HCT116 (cell line): ENCODE results near the gene PBX1. TPM values are rescaled to one million over a fixed set of nuclear protein-coding genes. Genes with fewer than 3 reads are reported as not detected.

ENCODE experiments used
- ATAC-seq: fragments of 200-7000 bp; cut with Tn5 transposase; 2 replicates; pipeline ENCODE4 v1.9.1; 2020; ENCODE audit warnings: mild to moderate bottlenecking, moderate library complexity
- BruUV-seq: library from RNA; stranded (reverse); fragments of 400-500 nt; replicated peaks from 2 replicates; lab custom pipeline; 2021; lab: Mats Ljungman, UMichigan
- CTCF ChIA-PET: fragments of 300-600 bp; sonication (Branson Sonifier 250); formaldehyde crosslinking; loops from one replicate; lab custom pipeline; 2021; ENCODE audit warnings: antibody characterized with exemption; lab: Charles Lee
- POLR2A ChIA-PET: fragments of 300-600, 350-600 bp; sonication (Branson Sonifier 250); formaldehyde crosslinking; loops from one replicate; lab custom pipeline; 2021; ENCODE audit warnings: antibody characterized with exemption; lab: Charles Lee
- RAD21 ChIA-PET, 2 experiments: fragments of 300-600 bp; sonication (Branson Sonifier 250); formaldehyde crosslinking; loops; one replicate each; lab custom pipeline; 2023; ENCODE audit warnings: low total read pairs in 2 of 2; ENCODE audit not compliant: uncharacterized antibody in 2 of 2, unreplicated experiment in 2 of 2, low non-redundant PET in 1 of 2; lab: Charles Lee
- DNase-seq: peaks from one replicate; pipeline ENCODE4 v3.0.0-alpha.2; 2010; ENCODE audit warnings: low read depth, low spot score
- H2AFZ ChIP-seq: fragments of 200-600 bp; shearing (Covaris generic), sonication (generic); 2 replicates; pipeline ENCODE4 v1.6.1; 2017; ENCODE audit warnings: low read depth, mixed run types, mixed read lengths, antibody characterized with exemption, low read length; ENCODE audit not compliant: poor library complexity, severe bottlenecking
- H3K27ac ChIP-seq: 2 replicates; pipeline ENCODE4 v1.5.1; 2012; ENCODE audit warnings: low read depth, low read length
- H3K27me3 ChIP-seq: fragments of 200-600 bp; sonication (generic); 2 replicates; pipeline ENCODE4 v1.6.1; 2016; ENCODE audit warnings: mixed run types, low read length, mixed read lengths; ENCODE audit not compliant: insufficient read depth
- H3K36me3 ChIP-seq, 2 experiments: fragments of 200-500 bp in 1 of 2; fragments of 200-600 bp in 1 of 2; sonication (Bioruptor generic) in 1 of 2; sonication (generic) in 1 of 2; 2 replicates each; pipeline versions ENCODE4 v1.5.1 to v1.6.1; 2014 to 2016; ENCODE audit warnings: low read length in 2 of 2, inconsistent platforms in 1 of 2, mixed read lengths in 1 of 2, mixed run types in 1 of 2; ENCODE audit not compliant: insufficient read depth in 2 of 2, control insufficient read depth in 1 of 2
- H3K4me1 ChIP-seq, 2 experiments: fragments of 200-600 bp in 1 of 2; sonication (generic) in 1 of 2; 2 replicates each; pipeline versions ENCODE4 v1.5.1 to v1.6.1; 2012 to 2017; ENCODE audit warnings: low read length in 2 of 2, inconsistent platforms in 1 of 2, mild to moderate bottlenecking in 1 of 2, mixed read lengths in 1 of 2, mixed run types in 1 of 2, moderate library complexity in 1 of 2; ENCODE audit not compliant: insufficient read depth in 2 of 2, control insufficient read depth in 1 of 2
- H3K4me2 ChIP-seq: fragments of 200-600 bp; sonication (generic); 2 replicates; pipeline ENCODE4 v1.6.1; 2017; ENCODE audit warnings: mixed run types, low read length, mixed read lengths
- H3K4me3 ChIP-seq, 2 experiments: fragments of 200-600 bp in 1 of 2; sonication (generic) in 1 of 2; replicated peaks in 1 of 2; 2 replicates each; pipeline ENCODE4 v1.5.1; 2011 to 2016; ENCODE audit warnings: low read length in 2 of 2, control low read depth in 1 of 2, low read depth in 1 of 2, mild to moderate bottlenecking in 1 of 2, mixed read lengths in 1 of 2, mixed run types in 1 of 2
- H3K79me2 ChIP-seq: fragments of 200-600 bp; sonication (generic); 2 replicates; pipeline ENCODE4 v1.6.1; 2017; ENCODE audit warnings: mild to moderate bottlenecking, mixed run types, low read length, moderate library complexity, mixed read lengths; ENCODE audit not compliant: insufficient read depth
- H3K9ac ChIP-seq: fragments of 200-600 bp; sonication (generic); 2 replicates; pipeline ENCODE4 v1.6.1; 2016; ENCODE audit warnings: low read length, mixed read lengths
- H3K9me2 ChIP-seq: fragments of 200-600 bp; sonication (generic), shearing (Covaris generic); 2 replicates; pipeline ENCODE4 v1.6.1; 2017; ENCODE audit warnings: mixed run types, mild to moderate bottlenecking, moderate library complexity; ENCODE audit not compliant: insufficient read depth
- H3K9me3 ChIP-seq, 2 experiments: fragments of 200-500 bp in 1 of 2; fragments of 200-600 bp in 1 of 2; sonication (Bioruptor generic) in 1 of 2; sonication (generic) in 1 of 2; 2 replicates each; pipeline ENCODE4 v1.6.1; 2014 to 2017; ENCODE audit warnings: low read length in 2 of 2, mixed read lengths in 2 of 2, inconsistent platforms in 1 of 2, low read depth in 1 of 2, mild to moderate bottlenecking in 1 of 2, mixed run types in 1 of 2, moderate library complexity in 1 of 2; ENCODE audit not compliant: control insufficient read depth in 1 of 2, insufficient read depth in 1 of 2
- H4K20me1 ChIP-seq: fragments of 200-600 bp; sonication (generic), shearing (Covaris generic); 2 replicates; pipeline ENCODE4 v1.6.1; 2017; ENCODE audit warnings: mixed run types, mild to moderate bottlenecking, moderate library complexity; ENCODE audit not compliant: insufficient read depth
- ATF3 ChIP-seq: IDR thresholded peaks from 2 replicates; pipeline ENCODE4 v1.6.1; 2012
- CTCF ChIP-seq, 3 experiments: fragments of 200-600 bp in 1 of 3; sonication (generic) in 1 of 3; IDR thresholded peaks in 2 of 3; conservative IDR thresholded peaks in 1 of 3; 2 replicates each; pipeline ENCODE4 v1.5.1; 2012 to 2017; ENCODE audit warnings: low read depth in 2 of 3, low read length in 2 of 3, antibody characterized with exemption in 1 of 3, borderline replicate concordance in 1 of 3, control low read depth in 1 of 3, mild to moderate bottlenecking in 1 of 3, mixed read lengths in 1 of 3, mixed run types in 1 of 3, moderate library complexity in 1 of 3; ENCODE audit not compliant: insufficient read depth in 1 of 3
- EZH2 ChIP-seq: fragments of 200-600 bp; sonication (generic); IDR thresholded peaks from 2 replicates; pipeline ENCODE4 v1.6.1; 2017; ENCODE audit warnings: antibody characterized with exemption, mixed run types
- EZH2phosphoT487 ChIP-seq: fragments of 200-600 bp; IDR thresholded peaks from 2 replicates; pipeline ENCODE4 v1.6.1; 2018; ENCODE audit warnings: antibody characterized with exemption, borderline replicate concordance
- FOSL1 ChIP-seq: IDR thresholded peaks from 2 replicates; pipeline ENCODE4 v1.6.1; 2012; ENCODE audit warnings: low read depth
- JUND ChIP-seq: IDR thresholded peaks from 2 replicates; pipeline ENCODE4 v1.6.1; 2012
- POLR2A ChIP-seq: IDR thresholded peaks from 2 replicates; pipeline ENCODE4 v1.7.0; 2011; ENCODE audit warnings: borderline replicate concordance; ENCODE audit not compliant: insufficient read depth, insufficient read length; ENCODE audit errors: extremely low read depth
- REST ChIP-seq: IDR thresholded peaks from 2 replicates; pipeline ENCODE4 v1.6.1; 2012; ENCODE audit warnings: low read depth
- SIN3A ChIP-seq: IDR thresholded peaks from 2 replicates; pipeline ENCODE4 v1.6.1; 2012; ENCODE audit warnings: low read depth
- SP1 ChIP-seq: IDR thresholded peaks from 2 replicates; pipeline ENCODE4 v1.6.1; 2012; ENCODE audit warnings: low read depth
- SRF ChIP-seq: IDR thresholded peaks from 2 replicates; pipeline ENCODE4 v1.6.1; 2012; ENCODE audit warnings: low read depth
- TCF7L2 ChIP-seq: IDR thresholded peaks from 2 replicates; pipeline ENCODE4 v1.7.0; 2011; ENCODE audit warnings: borderline replicate concordance, inconsistent platforms; ENCODE audit not compliant: insufficient read depth, insufficient read length; ENCODE audit errors: extremely low read depth
- YY1 ChIP-seq: IDR thresholded peaks from 2 replicates; pipeline ENCODE4 v1.6.1; 2011; ENCODE audit warnings: low read length, low read depth, moderate library complexity, mild to moderate bottlenecking; ENCODE audit not compliant: insufficient replicate concordance; ENCODE audit errors: extremely low read depth
- ZFX ChIP-seq: fragments of 450-650 bp; IDR thresholded peaks from 2 replicates; pipeline ENCODE4 v1.6.1; 2017
- ZNF274 ChIP-seq: fragments of 200-500 bp; sonication (Bioruptor generic); IDR thresholded peaks from 2 replicates; pipeline ENCODE4 v1.6.1; 2014; ENCODE audit warnings: mild to moderate bottlenecking, low read depth, low read length, inconsistent platforms
- intact Hi-C: fragments of 100-400 bp; cut with micrococcal nuclease; formaldehyde crosslinking; loops from 2 replicates; pipeline ENCODE4 v1.10.0; 2022
- total RNA-seq: library from RNA; stranded (reverse); gene quantifications from one replicate; pipeline ENCODE4 v1.2.1, GENCODE V29; 2021; ENCODE audit not compliant: unreplicated experiment

The PBX1 gene
- total RNA-seq, 1 experiment from 2014 or later, result 29.6 TPM

- Histone ChIP-seq H3K4me1 (peaks cover 0 to 4% of the 10 kb centered on the region in 2 experiments; a peak in 1 of 4 replicates), H3K9ac (no peak overlapping the region), H3K27ac (no peak overlapping the region), H3K9me3 (no peaks in the 10 kb centered on the region), H3K27me3 (no peaks in the 10 kb centered on the region), H4K20me1 (no peaks in the 10 kb centered on the region), H2AFZ (no peak overlapping the region), H3K4me2 (no peak overlapping the region), H3K4me3 (no peak overlapping the region), H3K36me3 (no peaks in the 10 kb centered on the region), H3K79me2 (no peaks in the 10 kb centered on the region), H3K9me2 (no peaks in the 10 kb centered on the region)
- DNase-seq, result no peak
- TF ChIP-seq SIN3A (no peak), EZH2 (no peak), POLR2A (no peak), EZH2phosphoT487 (no peak), SRF (no peak), REST (no peak), FOSL1 (no peak), SP1 (no peak), CTCF (IDR thresholded peaks at IDR 0.05 in 2 of 3, conservative IDR thresholded peaks at IDR 0.05 in 1 of 3; ENCODE audit: borderline replicate concordance in 1 of 3, insufficient read depth in 1 of 3, low read depth in 2 of 3, low read length in 2 of 3) (no peak), JUND (no peak), ATF3 (no peak), ZFX (no peak), ZNF274 (no peak), TCF7L2 (no peak), YY1 (no peak)
- BruUV-seq, result no TSS peak
- CTCF ChIA-PET, result no interaction called here
- POLR2A ChIA-PET, result no interaction called here
- RAD21 ChIA-PET, result no interaction called here
- no peak for ATAC-seq
- intact Hi-C loops, result loop anchor here (10.0 kb wide), 1 partner anchor 1236 kb away; no protein-coding TSS in a partner anchor
These were observed 242.3 kb downstream of the PBX1 start for GRCh38 chr1:164801246-164801731.
